ENCODE measurements around the gene QTRT2.

DNA sequence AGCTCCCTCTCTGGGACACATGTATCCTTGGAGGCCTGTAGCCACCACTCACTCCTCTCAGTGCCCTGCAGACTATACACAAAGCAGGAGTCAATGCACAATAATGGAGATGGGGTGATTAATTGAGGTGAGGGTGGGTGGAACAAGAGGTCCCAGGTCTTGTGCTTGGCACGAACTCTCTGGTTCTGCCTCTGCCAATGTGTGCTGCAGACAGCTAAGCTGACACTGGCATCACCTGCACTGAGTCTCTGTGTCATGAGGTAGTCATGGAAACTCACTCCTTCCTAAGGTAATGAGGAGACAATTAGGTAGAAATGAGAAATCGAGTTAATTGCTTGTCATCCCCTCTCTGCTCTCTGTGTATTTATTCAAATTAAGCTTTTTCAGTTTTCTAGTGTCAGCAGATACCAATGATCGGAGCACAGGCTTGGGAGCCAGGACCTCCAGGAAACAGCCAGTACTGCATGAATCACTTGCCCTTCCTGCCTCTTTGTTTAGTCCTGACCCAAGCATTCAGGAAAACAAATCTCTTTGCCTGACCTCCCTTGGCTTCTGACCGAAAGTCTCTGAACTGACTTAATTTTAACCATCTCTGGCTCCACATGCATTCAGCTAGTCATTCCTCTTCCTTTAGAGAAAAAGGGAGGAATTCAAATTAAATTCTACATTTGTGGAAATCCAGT, 65.6 kb downstream of the QTRT2 start:
- TF ChIP-seq POLR2A (IDR thresholded peaks at IDR 0.05) (no peak), CTCF (IDR thresholded peaks at IDR 0.05) (no peak)
